Kidney epithelial cell (primary cell): ENCODE data around the gene BCAT1. TPM values are rescaled to one million over a fixed set of nuclear protein-coding genes. Genes with fewer than 3 reads are reported as not detected.

Experiments
- DNase-seq: peaks from one replicate; pipeline ENCODE4 v3.0.0-alpha.2; 2010; ENCODE audit warnings: low read depth
- H3K27me3 ChIP-seq: 2 replicates; pipeline ENCODE4 v1.6.0; 2011; ENCODE audit warnings: low read length; ENCODE audit not compliant: control insufficient read depth, insufficient read depth
- H3K36me3 ChIP-seq: 2 replicates; pipeline ENCODE4 v1.5.1; 2011; ENCODE audit warnings: low read length; ENCODE audit not compliant: control insufficient read depth, insufficient read depth
- H3K4me3 ChIP-seq: 2 replicates; pipeline ENCODE4 v1.5.1; 2011; ENCODE audit warnings: low read depth, mild to moderate bottlenecking, control low read depth, low read length
- total RNA-seq: library from RNA; depleted of rRNA; stranded (reverse); fragments of >200 nt; gene quantifications from 2 replicates; pipeline ENCODE4 v1.2.3, GENCODE V29; 2015
- TF ChIP-seq, protein P1 (sequence below): IDR thresholded peaks from 2 replicates; pipeline ENCODE4 v1.5.1; 2011; ENCODE audit warnings: mild to moderate bottlenecking, moderate library complexity, low read length, control low read depth, inconsistent platforms; ENCODE audit not compliant: insufficient read depth, poor library complexity, severe bottlenecking

The BCAT1 gene
- total RNA-seq, 1 donor from 2014 or later = 103 TPM

GRCh38 chr12:24888813-24889212, 60.1 kb downstream of the BCAT1 start:
- no peak for DNase-seq
- Histone ChIP-seq H3K27me3 (no peaks in the 10 kb centered on the region), H3K4me3 (no peak overlapping the region), H3K36me3 (no peaks in the 10 kb centered on the region)
- TF ChIP-seq, protein P1, sequence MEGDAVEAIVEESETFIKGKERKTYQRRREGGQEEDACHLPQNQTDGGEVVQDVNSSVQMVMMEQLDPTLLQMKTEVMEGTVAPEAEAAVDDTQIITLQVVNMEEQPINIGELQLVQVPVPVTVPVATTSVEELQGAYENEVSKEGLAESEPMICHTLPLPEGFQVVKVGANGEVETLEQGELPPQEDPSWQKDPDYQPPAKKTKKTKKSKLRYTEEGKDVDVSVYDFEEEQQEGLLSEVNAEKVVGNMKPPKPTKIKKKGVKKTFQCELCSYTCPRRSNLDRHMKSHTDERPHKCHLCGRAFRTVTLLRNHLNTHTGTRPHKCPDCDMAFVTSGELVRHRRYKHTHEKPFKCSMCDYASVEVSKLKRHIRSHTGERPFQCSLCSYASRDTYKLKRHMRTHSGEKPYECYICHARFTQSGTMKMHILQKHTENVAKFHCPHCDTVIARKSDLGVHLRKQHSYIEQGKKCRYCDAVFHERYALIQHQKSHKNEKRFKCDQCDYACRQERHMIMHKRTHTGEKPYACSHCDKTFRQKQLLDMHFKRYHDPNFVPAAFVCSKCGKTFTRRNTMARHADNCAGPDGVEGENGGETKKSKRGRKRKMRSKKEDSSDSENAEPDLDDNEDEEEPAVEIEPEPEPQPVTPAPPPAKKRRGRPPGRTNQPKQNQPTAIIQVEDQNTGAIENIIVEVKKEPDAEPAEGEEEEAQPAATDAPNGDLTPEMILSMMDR = no peak

- no peaks in the 10 kb centered on the region for H3K27me3 ChIP-seq
- no peaks in the 10 kb centered on the region for H3K36me3 ChIP-seq
- no peak overlapping the region for H3K4me3 ChIP-seq
- TF ChIP-seq, protein P1 = no peak
- no peak for DNase-seq
These were observed 64.0 kb downstream of the BCAT1 start for GRCh38 chr12:24884911-24885310.

DNA sequence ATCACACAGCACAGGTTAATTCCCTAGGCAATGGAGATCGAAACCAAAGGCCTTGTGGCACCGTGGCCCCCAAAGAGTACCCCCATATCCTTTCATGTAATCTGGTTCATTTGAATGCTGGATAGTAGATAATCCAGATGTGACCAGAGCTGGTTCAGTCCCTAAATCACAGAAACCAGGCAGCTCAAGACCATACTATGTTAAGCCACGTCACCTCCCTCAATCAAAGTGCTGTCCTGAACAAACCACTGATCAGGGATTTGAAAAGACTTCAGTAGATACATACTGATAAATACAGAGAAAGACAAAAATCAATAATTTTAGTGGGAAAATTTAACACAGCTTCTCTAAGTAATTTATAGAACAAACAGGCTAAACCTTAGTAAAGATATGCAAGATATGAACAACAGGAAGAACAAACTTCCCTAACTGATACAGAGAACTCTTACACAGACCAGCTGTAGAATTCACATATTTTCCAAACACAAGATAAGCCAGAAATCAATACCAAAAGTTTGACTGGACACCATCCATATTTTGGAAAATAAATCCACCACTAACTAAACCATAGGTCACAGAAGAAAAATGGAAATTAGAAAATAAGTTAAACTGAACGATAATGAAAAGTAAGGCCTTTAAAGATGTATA, 67.1 kb downstream of the BCAT1 start:
- DNase-seq = no peak
- H3K4me3 ChIP-seq = no peak overlapping the region
- no peaks in the 10 kb centered on the region for H3K36me3 ChIP-seq
- no peaks in the 10 kb centered on the region for H3K27me3 ChIP-seq
- TF ChIP-seq, protein P1 = no peak

- TF ChIP-seq, protein P1 = no peak
- H3K4me3 ChIP-seq = no peak overlapping the region
- no peaks in the 10 kb centered on the region for H3K27me3 ChIP-seq
- H3K36me3 ChIP-seq = no peaks in the 10 kb centered on the region
- DNase-seq = peak; percentile 34
These were observed 67.7 kb downstream of the BCAT1 start for GRCh38 chr12:24881227-24881626.

- DNase-seq = no peak
- no peak overlapping the region for H3K4me3 ChIP-seq
- TF ChIP-seq, protein P1 = no peak
- no peaks in the 10 kb centered on the region for H3K27me3 ChIP-seq
- no peaks in the 10 kb centered on the region for H3K36me3 ChIP-seq
These were observed 68.2 kb downstream of the BCAT1 start for GRCh38 chr12:24880732-24881131.

- no peak for DNase-seq
- TF ChIP-seq, protein P1 = no peak
These were observed 69.3 kb downstream of the BCAT1 start for GRCh38 chr12:24879644-24880043.

More at GRCh38 chr12:24879644-24880043, 69.3 kb downstream of the BCAT1 start:
- Histone ChIP-seq H3K27me3 (no peaks in the 10 kb centered on the region), H3K4me3 (no peak overlapping the region), H3K36me3 (no peaks in the 10 kb centered on the region)
